OCI-LY1 (cell line): Measurements from ENCODE around the gene PSMC3IP.

ENCODE experiments used
- EZH2 ChIP-seq: fragments of 200-600 bp; sonication (generic), shearing (Covaris generic); IDR thresholded peaks from 2 replicates; pipeline ENCODE4 v1.8.0; 2017; ENCODE audit warnings: borderline replicate concordance, mixed run types, mild to moderate bottlenecking, antibody characterized with exemption, low read length, moderate library complexity, mixed read lengths
- TF ChIP-seq, protein P1 (sequence below): fragments of 200-600 bp; sonication (generic), shearing (Covaris generic); IDR thresholded peaks from 2 replicates; pipeline ENCODE4 v1.5.1; 2017; ENCODE audit warnings: mild to moderate bottlenecking, antibody characterized with exemption, low read length, moderate library complexity, mixed read lengths

- TF ChIP-seq, protein P1, sequence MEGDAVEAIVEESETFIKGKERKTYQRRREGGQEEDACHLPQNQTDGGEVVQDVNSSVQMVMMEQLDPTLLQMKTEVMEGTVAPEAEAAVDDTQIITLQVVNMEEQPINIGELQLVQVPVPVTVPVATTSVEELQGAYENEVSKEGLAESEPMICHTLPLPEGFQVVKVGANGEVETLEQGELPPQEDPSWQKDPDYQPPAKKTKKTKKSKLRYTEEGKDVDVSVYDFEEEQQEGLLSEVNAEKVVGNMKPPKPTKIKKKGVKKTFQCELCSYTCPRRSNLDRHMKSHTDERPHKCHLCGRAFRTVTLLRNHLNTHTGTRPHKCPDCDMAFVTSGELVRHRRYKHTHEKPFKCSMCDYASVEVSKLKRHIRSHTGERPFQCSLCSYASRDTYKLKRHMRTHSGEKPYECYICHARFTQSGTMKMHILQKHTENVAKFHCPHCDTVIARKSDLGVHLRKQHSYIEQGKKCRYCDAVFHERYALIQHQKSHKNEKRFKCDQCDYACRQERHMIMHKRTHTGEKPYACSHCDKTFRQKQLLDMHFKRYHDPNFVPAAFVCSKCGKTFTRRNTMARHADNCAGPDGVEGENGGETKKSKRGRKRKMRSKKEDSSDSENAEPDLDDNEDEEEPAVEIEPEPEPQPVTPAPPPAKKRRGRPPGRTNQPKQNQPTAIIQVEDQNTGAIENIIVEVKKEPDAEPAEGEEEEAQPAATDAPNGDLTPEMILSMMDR: peak; percentile 37; the same call in 1 of the 2 replicates
- no peak for TF ChIP-seq EZH2
Measured at GRCh38 chr17:42531455-42532354, 45.8 kb downstream of the PSMC3IP start.
